ENCODE results near the gene ST6GALNAC1. TPM values are rescaled to one million over a fixed set of nuclear protein-coding genes. Genes with fewer than 3 reads are reported as not detected.

Gene ST6GALNAC1
- total RNA-seq, 2 donors from 2014 or later = 1.2 to 1.3 TPM

- no peak overlapping the region for H3K4me3 ChIP-seq
- H3K4me1 ChIP-seq (ENCODE audit: control insufficient read depth in 1 of 2, low read depth in 2 of 2) = no peaks in the 10 kb centered on the region
- H3K36me3 ChIP-seq = no peaks in the 10 kb centered on the region
- no peaks in the 10 kb centered on the region for H3K27me3 ChIP-seq (replicated peaks; ENCODE audit: insufficient read depth)
- ATAC-seq (ENCODE audit: insufficient number of reproducible peaks, low FRiP score, low read depth) (no peak), DNase-seq (ENCODE audit: low spot score) (no peak)
- no peak for TF ChIP-seq CTCF (IDR thresholded peaks at IDR 0.05)
- no peaks in the 10 kb centered on the region for H3K9me3 ChIP-seq
- H3K27ac ChIP-seq = no peak overlapping the region
Measured at GRCh38 chr17:76578376-76578775, 65.2 kb downstream of the ST6GALNAC1 start.

DNA sequence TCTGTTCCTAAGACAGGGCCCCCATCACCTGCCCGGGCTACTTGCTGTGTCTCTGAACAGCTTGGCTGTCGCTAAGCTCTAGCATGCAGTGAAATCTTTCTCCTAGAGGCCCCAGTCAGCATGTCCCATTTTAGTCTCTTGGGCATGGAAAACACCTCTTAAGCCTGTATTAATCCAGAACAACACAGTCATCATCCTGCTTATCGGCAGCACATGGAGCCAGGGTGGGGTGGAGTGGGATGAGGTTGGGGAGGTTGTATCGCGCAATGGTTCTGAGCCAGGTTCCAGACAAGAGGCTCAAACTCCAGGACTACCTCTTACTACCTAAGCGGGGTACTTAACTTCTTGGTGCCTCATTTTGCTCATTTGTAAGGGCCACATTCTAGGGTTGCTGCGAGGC is 65.7 kb downstream of the ST6GALNAC1 start:
- no peak for ATAC-seq (ENCODE audit: insufficient number of reproducible peaks, low FRiP score, low read depth)
- Histone ChIP-seq H3K4me1 (ENCODE audit: control insufficient read depth in 1 of 2, low read depth in 2 of 2) (no peaks in the 10 kb centered on the region), H3K9me3 (no peaks in the 10 kb centered on the region), H3K27ac (no peak overlapping the region), H3K27me3 (replicated peaks; ENCODE audit: insufficient read depth) (no peaks in the 10 kb centered on the region), H3K36me3 (no peaks in the 10 kb centered on the region), H3K4me3 (no peak overlapping the region)
- TF ChIP-seq CTCF (IDR thresholded peaks at IDR 0.05) = no peak
- no peak for DNase-seq (ENCODE audit: low spot score)

DNA sequence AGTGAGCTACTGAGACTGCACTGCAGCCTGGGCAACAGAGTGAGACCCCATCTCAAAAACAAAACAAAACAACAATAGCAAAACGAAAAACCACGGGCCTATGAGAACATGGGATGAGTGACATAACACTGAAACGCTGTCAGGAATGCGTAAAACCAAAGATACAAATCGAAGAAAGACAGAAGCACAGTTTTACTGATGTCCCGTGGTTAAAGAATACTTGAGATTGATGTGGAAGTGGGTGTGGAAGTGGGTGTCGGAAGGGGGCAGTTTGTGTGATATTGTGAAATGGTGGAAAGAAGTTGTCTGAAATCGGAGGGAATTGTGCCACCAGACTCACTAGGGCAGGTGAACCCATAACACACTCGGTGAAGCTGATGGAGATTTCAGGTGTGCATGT is 67.4 kb downstream of the ST6GALNAC1 start:
- Histone ChIP-seq H3K36me3 (no peaks in the 10 kb centered on the region), H3K4me3 (no peak overlapping the region), H3K4me1 (ENCODE audit: control insufficient read depth in 1 of 2, low read depth in 2 of 2) (no peaks in the 10 kb centered on the region), H3K9me3 (no peaks in the 10 kb centered on the region), H3K27me3 (replicated peaks; ENCODE audit: insufficient read depth) (no peaks in the 10 kb centered on the region), H3K27ac (no peak overlapping the region)
- ATAC-seq (ENCODE audit: insufficient number of reproducible peaks, low FRiP score, low read depth) = no peak
- no peak for TF ChIP-seq CTCF (IDR thresholded peaks at IDR 0.05)
- DNase-seq (ENCODE audit: low spot score) = no peak

DNA sequence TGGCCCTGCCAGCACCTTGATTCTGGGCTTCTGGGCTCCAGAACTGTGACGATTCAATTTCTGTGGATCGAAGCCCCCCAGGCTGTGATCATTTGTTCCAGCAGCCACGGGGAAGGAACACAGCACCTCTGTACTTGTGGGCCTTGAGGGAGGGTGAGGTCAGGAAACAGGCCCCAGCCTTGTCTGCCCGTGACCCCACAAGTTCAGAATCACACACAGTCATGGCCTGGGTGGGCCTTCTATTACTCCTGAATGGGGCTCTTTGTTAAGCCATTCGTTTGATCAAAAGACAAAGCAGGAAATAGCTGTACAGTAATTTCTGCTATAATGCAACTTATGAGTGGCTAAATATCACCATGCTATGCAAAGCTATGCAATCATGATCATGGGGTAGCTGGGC is 68.0 kb downstream of the ST6GALNAC1 start:
- no peaks in the 10 kb centered on the region for H3K36me3 ChIP-seq
- no peak overlapping the region for H3K27ac ChIP-seq
- ATAC-seq (ENCODE audit: insufficient number of reproducible peaks, low FRiP score, low read depth) = no peak
- H3K9me3 ChIP-seq = no peaks in the 10 kb centered on the region
- H3K4me3 ChIP-seq = no peak overlapping the region
- no peak for TF ChIP-seq CTCF (IDR thresholded peaks at IDR 0.05)
- DNase-seq (ENCODE audit: low spot score) = no peak
- no peaks in the 10 kb centered on the region for H3K4me1 ChIP-seq (ENCODE audit: control insufficient read depth in 1 of 2, low read depth in 2 of 2)
- H3K27me3 ChIP-seq (replicated peaks; ENCODE audit: insufficient read depth) = no peaks in the 10 kb centered on the region

Other genes with a start within 250 kb of the ST6GALNAC1 start
- 10 to 100 TPM; 16.4 to 31.1 TPM for gene UBE2O, start 190.6 kb downstream of the ST6GALNAC1 start, total RNA-seq
- not detected for gene AANAT, start 176.2 kb downstream of the ST6GALNAC1 start, total RNA-seq
- gene RHBDF2, start 142.3 kb downstream of the ST6GALNAC1 start, total RNA-seq = 100 to 1,000 TPM in 1 of 2 donors, 10 to 100 TPM in 1; 91.6 to 153 TPM
- gene CYGB, start 106.0 kb downstream of the ST6GALNAC1 start, total RNA-seq = 10 to 100 TPM in 1 of 2 donors, 1 to 10 TPM in 1; 8.3 to 17.7 TPM
- 1 to 10 TPM; 1.9 to 2.4 TPM for gene PRCD, start 103.7 kb downstream of the ST6GALNAC1 start, total RNA-seq
- 1 to 10 TPM in 1 of 2 donors, not detected in 1; 1.8 TPM for gene ST6GALNAC2, start 57.9 kb downstream of the ST6GALNAC1 start, total RNA-seq
- gene MXRA7, start 67.2 kb upstream of the ST6GALNAC1 start, total RNA-seq = 100 to 1,000 TPM; 241 to 341 TPM
- gene JMJD6, start 82.8 kb upstream of the ST6GALNAC1 start, total RNA-seq = 10 to 100 TPM; 32.4 to 36.1 TPM
- gene METTL23, start 83.1 kb upstream of the ST6GALNAC1 start, total RNA-seq = 10 to 100 TPM; 12.1 to 42.5 TPM
- 100 to 1,000 TPM; 265 to 266 TPM for gene SRSF2, start 93.6 kb upstream of the ST6GALNAC1 start, total RNA-seq
- gene MFSD11, start 94.4 kb upstream of the ST6GALNAC1 start, total RNA-seq = 10 to 100 TPM; 49.7 to 52.3 TPM
- gene MGAT5B, start 224.6 kb upstream of the ST6GALNAC1 start, total RNA-seq = under 1 TPM in 1 of 2 donors, not detected in 1; 0.14 TPM

Measured in thoracic aorta (tissue), 2 donors.